ENCODE data around the gene THUMPD1.
"Not testable (repeated sequence)": the region's sequence is repeated elsewhere in the genome, so short reads cannot be mapped to it uniquely, and the experiment has no call there.

- not testable (repeated sequence) for TF ChIP-seq EZH2 (IDR thresholded peaks at IDR 0.05; ENCODE audit: insufficient read depth, poor library complexity, severe bottlenecking); EZH2phosphoT487 (IDR thresholded peaks at IDR 0.05; ENCODE audit: insufficient read depth, low read depth)
Observed at GRCh38 chr16:20764448-20764847, 22.8 kb upstream of the THUMPD1 start.
